Pancreas (tissue), 10 donors: ENCODE measurements around the gene ARHGEF33. TPM values are rescaled to one million over a fixed set of nuclear protein-coding genes. Genes with fewer than 3 reads are reported as not detected.

Experiments
- ATAC-seq, 4 donors: fragments of 200-7000 bp; cut with Tn5 transposase; one replicate each; pipeline versions ENCODE4 v1.8.0 to v1.9.1; 2020; ENCODE audit warnings: mild to moderate bottlenecking in 4 of 4, moderate library complexity in 4 of 4
- DNase-seq, 6 donors: peaks; one replicate each; pipeline ENCODE4 v3.0.0-alpha.2; 2020
- FAIRE-seq: peaks from 2 replicates; lab custom pipeline; 2012; peaks lifted over from hg19 to GRCh38; lab: Jason Lieb, UNC
- H3K27ac ChIP-seq, 4 donors: fragments of 200-600 bp; sonication (generic); 1 replicate in 3 of 4; 2 replicates in 1 of 4; pipeline versions ENCODE4 v1.5.0 to v1.8.0; 2020
- H3K27me3 ChIP-seq, 4 donors: fragments of 200-600 bp; one replicate each; pipeline ENCODE4 v1.8.0; 2021
- H3K36me3 ChIP-seq, 3 donors: fragments of 200-600 bp; sonication (generic) in 1 of 3; one replicate each; pipeline versions ENCODE4 v1.5.0 to v1.8.0; 2020 to 2021
- H3K4me1 ChIP-seq, 3 donors: fragments of 200-600 bp; one replicate each; pipeline ENCODE4 v1.8.0; 2021
- H3K4me3 ChIP-seq, 4 donors: fragments of 200-600 bp; sonication (generic) in 2 of 4; one replicate each; pipeline versions ENCODE4 v1.5.0 to v1.8.0; 2020 to 2021
- H3K9me3 ChIP-seq, 4 donors: fragments of 200-600 bp; one replicate each; pipeline ENCODE4 v1.8.0; 2021
- WGBS, 2 donors: extraction: QIAGEN DNeasy Blood & Tissue Kit; methylation state at CpG; one replicate each; pipeline ENCODE4 v1.1.7; 2013; 5-methylcytosine and 5-hydroxymethylcytosine counted together
- intact Hi-C, 3 donors: fragments of 100-400 bp; cut with DNase I; formaldehyde crosslinking; loops; one replicate each; pipeline versions ENCODE4 v1.11.1 to v1.14.2; 2022
- polyA plus RNA-seq, 2 donors: library from polyadenylated mRNA; stranded (reverse); fragments of 200-250 nt; gene quantifications; one replicate each; pipeline ENCODE4 v1.2.3, GENCODE V29; 2013
- total RNA-seq, 6 donors: library from RNA; stranded (reverse); fragmentation: NEBNext Ultra II Directional in 4 of 6; extraction: Animal tissue kit (Norgen Biotek cat#: 25700) in 4 of 6; gene quantifications; one replicate each; pipeline versions ENCODE4 v1.2.1 to v1.2.4, GENCODE V29; 2021 to 2023
- TF ChIP-seq, protein P1 (sequence below), 4 donors: fragments of 200-600 bp; sonication (generic) in 3 of 4; IDR thresholded peaks; one replicate each; pipeline versions ENCODE4 v1.5.0 to v1.8.0; 2021; ENCODE audit warnings: antibody characterized with exemption in 4 of 4
- donor health status: healthy with polysubstance abuse.
- donor health status: DM: no; HTN: no; CAD: no; lungs with moderate emphysema.
- donor health status: DM: no; HTN: no; CAD: no.
- donor health status: control.
- donor health status: control.
- donor health status: Bipolar disorder and iron deficiency.
- donor health status: DM: yes; HTN: yes; CAD: no.
- donor health status: DM: no; HTN: no; CAD: no.
- donor health status: DM: no; HTN: no; CAD: no.
- donor health status: DM: yes; HTN: yes; CAD: no.

ARHGEF33 gene
- total and polyA plus RNA-seq, 8 donors, result 0.13 to 1.6 (median 0.47) TPM

GRCh38 chr2:38966678-38967077, 77.0 kb downstream of the ARHGEF33 start:
- H3K9me3 ChIP-seq, result no peaks in the 10 kb centered on the region
- H3K4me1 ChIP-seq, result no peaks in the 10 kb centered on the region
- intact Hi-C loops, result no loop called here
- no peak overlapping the region for H3K27ac ChIP-seq
- WGBS, 2 donors, result 70 to 75% methylated on average over 1 of the region's 1 CpG
- no peaks in the 10 kb centered on the region for H3K27me3 ChIP-seq
- ATAC-seq (no peak), DNase-seq (no peak), FAIRE-seq (no peak)
- TF ChIP-seq, protein P1, sequence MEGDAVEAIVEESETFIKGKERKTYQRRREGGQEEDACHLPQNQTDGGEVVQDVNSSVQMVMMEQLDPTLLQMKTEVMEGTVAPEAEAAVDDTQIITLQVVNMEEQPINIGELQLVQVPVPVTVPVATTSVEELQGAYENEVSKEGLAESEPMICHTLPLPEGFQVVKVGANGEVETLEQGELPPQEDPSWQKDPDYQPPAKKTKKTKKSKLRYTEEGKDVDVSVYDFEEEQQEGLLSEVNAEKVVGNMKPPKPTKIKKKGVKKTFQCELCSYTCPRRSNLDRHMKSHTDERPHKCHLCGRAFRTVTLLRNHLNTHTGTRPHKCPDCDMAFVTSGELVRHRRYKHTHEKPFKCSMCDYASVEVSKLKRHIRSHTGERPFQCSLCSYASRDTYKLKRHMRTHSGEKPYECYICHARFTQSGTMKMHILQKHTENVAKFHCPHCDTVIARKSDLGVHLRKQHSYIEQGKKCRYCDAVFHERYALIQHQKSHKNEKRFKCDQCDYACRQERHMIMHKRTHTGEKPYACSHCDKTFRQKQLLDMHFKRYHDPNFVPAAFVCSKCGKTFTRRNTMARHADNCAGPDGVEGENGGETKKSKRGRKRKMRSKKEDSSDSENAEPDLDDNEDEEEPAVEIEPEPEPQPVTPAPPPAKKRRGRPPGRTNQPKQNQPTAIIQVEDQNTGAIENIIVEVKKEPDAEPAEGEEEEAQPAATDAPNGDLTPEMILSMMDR (IDR thresholded peaks at IDR 0.05), result no peak
- H3K36me3 ChIP-seq, result no peaks in the 10 kb centered on the region
- H3K4me3 ChIP-seq, result no peak overlapping the region

DNA sequence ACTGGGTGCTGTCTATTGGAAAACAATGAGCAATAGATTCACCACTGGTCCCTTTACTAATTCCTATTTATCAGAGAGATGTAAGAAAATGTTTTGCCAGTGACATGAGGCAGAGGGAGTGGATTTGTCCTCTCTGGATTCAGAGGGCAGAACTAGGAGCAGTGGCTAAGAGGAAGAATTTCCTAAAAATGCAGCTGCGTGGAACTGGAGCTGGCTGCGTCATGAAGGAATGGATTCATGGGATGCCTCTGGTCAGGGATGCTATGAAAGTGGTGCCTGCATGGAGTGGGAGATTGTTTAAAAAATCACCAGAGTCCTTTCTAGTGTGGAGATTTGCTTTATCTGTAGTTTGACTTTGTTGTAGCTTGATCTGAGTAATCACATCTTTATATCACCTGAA, 78.3 kb downstream of the ARHGEF33 start:
- no peak for DNase-seq
- no peak overlapping the region for H3K4me3 ChIP-seq
- intact Hi-C loops, result no loop called here
- H3K36me3 ChIP-seq, result no peaks in the 10 kb centered on the region
- 90 to 96% methylated on average over 2 of the region's 2 CpGs for WGBS, 2 donors
- ATAC-seq, result no peak
- no peaks in the 10 kb centered on the region for H3K27me3 ChIP-seq
- H3K9me3 ChIP-seq, result no peaks in the 10 kb centered on the region
- H3K4me1 ChIP-seq, result no peaks in the 10 kb centered on the region
- TF ChIP-seq, protein P1 (IDR thresholded peaks at IDR 0.05), result no peak
- no peak for FAIRE-seq
- no peak overlapping the region for H3K27ac ChIP-seq

- intact Hi-C loops, result no loop called here
- no peak overlapping the region for H3K4me3 ChIP-seq
- H3K9me3 ChIP-seq, result no peaks in the 10 kb centered on the region
- no peak overlapping the region for H3K27ac ChIP-seq
- H3K36me3 ChIP-seq, result no peaks in the 10 kb centered on the region
- FAIRE-seq, result no peak
- ATAC-seq, result no peak
- no peaks in the 10 kb centered on the region for H3K4me1 ChIP-seq
- 82 to 90% methylated on average over 4 of the region's 4 CpGs for WGBS, 2 donors
- TF ChIP-seq, protein P1 (IDR thresholded peaks at IDR 0.05), result no peak
- no peaks in the 10 kb centered on the region for H3K27me3 ChIP-seq
- no peak for DNase-seq
These were observed 81.7 kb downstream of the ARHGEF33 start for GRCh38 chr2:38971377-38971776.

GRCh38 chr2:38973266-38973665, 83.6 kb downstream of the ARHGEF33 start:
- intact Hi-C loops, result no loop called here
- H3K4me3 ChIP-seq, result no peak overlapping the region
- no peaks in the 10 kb centered on the region for H3K4me1 ChIP-seq
- TF ChIP-seq, protein P1 (IDR thresholded peaks at IDR 0.05), result no peak
- no peaks in the 10 kb centered on the region for H3K36me3 ChIP-seq
- no peak for ATAC-seq
- no peak for FAIRE-seq
- no peak overlapping the region for H3K27ac ChIP-seq
- no peaks in the 10 kb centered on the region for H3K27me3 ChIP-seq
- no peak for DNase-seq
- H3K9me3 ChIP-seq, result no peaks in the 10 kb centered on the region

DNA sequence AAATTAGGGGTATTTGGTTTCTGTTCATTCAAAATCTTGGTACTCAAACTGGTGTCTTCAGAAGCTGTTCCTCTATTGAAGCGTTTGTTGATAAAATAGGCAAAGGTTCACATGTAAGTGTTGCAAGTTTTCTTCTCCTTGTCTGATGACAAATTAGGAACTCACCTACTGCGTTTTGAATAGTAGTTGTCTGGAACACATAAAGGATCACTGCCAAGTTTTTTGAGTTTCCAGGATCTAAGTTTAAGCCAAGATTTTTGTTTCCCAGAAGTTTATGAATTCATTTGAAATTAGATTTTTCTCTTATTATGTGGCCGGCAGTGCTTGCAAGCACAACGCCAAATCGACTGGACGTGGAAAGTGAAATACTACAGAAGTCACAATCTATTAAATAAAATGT, 85.4 kb downstream of the ARHGEF33 start:
- no peak overlapping the region for H3K27ac ChIP-seq
- 88 to 93% methylated on average over 6 of the region's 6 CpGs for WGBS, 2 donors
- H3K9me3 ChIP-seq, result no peaks in the 10 kb centered on the region
- H3K36me3 ChIP-seq, result no peaks in the 10 kb centered on the region
- ATAC-seq, result no peak
- DNase-seq, result no peak
- TF ChIP-seq, protein P1 (IDR thresholded peaks at IDR 0.05), result no peak
- H3K4me1 ChIP-seq, result no peaks in the 10 kb centered on the region
- intact Hi-C loops, result no loop called here
- H3K4me3 ChIP-seq, result no peak overlapping the region
- FAIRE-seq, result no peak
- H3K27me3 ChIP-seq, result no peaks in the 10 kb centered on the region
